ENCODE results near the gene TEAD4.

TEAD4 gene

DNA sequence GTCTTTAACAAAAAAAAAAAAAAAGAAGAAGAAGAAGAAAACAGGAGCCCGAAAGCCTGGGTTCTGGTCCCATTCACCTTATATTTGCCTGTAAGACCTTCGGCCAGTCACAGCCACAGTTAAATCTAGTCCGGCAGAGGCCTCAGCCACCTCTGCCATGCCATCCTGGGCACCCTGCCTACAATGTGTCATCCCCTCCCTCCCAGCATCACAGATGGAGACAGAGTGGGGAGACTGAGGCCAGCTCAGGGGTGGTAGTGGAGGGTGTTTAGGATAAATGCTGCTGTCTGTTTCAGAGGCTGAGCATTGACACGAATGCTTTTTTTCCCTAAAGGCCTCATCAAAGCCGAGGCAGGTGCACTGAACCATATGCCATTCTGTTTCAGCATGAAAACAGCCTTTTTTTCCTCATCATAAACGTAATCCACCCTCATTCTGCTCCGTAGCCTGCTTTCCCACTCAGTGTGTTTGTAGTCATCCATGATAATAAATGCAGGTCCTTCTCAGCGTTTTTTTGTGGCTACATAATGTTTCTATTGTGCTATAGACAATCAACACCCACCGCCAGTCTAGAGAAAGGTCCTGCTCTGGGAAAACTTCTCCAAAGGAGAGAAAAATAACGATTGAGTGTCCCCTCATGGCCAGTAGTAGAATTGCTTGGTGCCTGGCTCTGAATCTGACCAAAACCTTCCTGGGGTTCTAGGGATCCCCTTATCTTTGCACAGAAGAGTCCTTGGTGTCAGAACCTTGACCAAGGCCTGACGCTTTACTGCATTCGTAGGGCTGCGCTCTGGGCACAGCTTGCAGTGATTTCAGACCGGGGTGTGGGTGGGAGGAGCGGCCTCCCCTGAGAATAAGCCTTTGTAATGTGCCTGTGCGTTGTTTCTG lies 76.9 kb downstream of the TEAD4 start:
- H3K36me3 ChIP-seq (replicated peaks) = peaks cover 48% of the 10 kb centered on the region
- in situ Hi-C loops (cut with MboI; ENCODE audit: low sequenced_read_pairs) = no loop called here
- peak; percentile 36 to 49 for DNase-seq (ENCODE audit: low spot score in 2 of 2)
- H3K9me3 ChIP-seq = no peaks in the 10 kb centered on the region
- peaks cover 4% of the 10 kb centered on the region; the same call in 1 of the 2 replicates for H3K4me1 ChIP-seq
- no peak overlapping the region for H3K4me3 ChIP-seq
- H3K27me3 ChIP-seq (ENCODE audit: low read depth) = no peaks in the 10 kb centered on the region

DNA sequence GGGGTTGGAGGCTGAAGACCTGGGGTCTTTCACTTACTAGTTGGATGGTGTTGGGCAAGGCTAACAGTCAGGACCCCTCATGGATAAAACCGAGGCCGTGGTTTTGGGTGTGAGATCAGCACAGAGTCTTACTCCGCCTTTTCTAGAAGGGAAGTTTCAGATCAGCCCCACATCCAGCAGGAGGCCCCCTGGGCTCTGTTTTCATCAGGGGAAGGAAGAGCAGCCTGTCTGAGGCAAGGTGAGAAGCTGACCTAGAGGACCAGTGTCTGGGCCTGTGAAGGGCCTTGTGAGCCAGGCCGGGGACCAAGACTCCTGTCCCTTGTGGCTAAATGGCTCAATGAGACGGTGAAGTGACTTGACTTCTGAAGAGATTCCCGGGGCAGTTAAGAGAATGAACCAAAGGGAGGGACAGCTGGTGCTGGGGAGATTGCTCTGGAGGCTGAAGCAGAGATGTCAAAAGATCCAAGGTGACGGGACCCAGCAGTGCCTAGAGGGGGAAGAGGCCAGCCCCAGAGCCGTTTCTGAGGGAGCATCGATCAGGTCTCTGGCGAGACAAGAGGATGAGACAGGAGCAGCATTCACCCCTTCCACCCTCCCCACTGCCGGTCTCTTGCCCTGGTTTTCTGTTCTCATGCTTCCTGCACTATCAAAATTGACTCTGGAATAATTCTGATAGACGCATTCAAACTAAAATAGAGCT lies 77.9 kb downstream of the TEAD4 start:
- Histone ChIP-seq H3K9me3 (no peaks in the 10 kb centered on the region), H3K27me3 (ENCODE audit: low read depth) (no peaks in the 10 kb centered on the region), H3K4me1 (peaks cover 4% of the 10 kb centered on the region; the same call in 1 of the 2 replicates), H3K36me3 (replicated peaks) (peaks cover 46% of the 10 kb centered on the region), H3K4me3 (no peak overlapping the region)
- in situ Hi-C loops (cut with MboI; ENCODE audit: low sequenced_read_pairs) = no loop called here
- DNase-seq (ENCODE audit: low spot score in 2 of 2) = no peak

DNA sequence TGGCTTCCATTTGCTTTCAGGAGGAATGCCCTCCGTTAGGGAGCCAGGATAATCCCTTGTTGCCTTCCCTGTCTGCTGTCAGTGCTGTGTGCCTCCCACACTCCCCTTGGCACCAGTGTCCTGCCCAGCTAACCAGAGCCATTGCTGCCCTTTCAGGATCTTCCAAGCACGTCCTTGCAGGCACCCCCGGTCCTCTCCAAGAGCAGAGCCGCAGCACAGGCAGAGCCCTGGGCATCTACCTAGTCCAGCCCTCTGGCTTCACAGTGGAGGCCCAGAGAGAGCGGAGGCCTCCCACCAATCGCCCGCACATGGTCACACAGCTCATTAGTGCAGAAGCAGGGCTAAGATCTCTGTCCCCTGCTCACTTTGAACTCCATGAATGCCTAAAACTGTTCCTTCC lies 79.0 kb downstream of the TEAD4 start:
- no peak overlapping the region for H3K4me3 ChIP-seq
- DNase-seq (ENCODE audit: low spot score in 2 of 2) = no peak
- peaks cover 4% of the 10 kb centered on the region; the same call in 1 of the 2 replicates for H3K4me1 ChIP-seq
- no peaks in the 10 kb centered on the region for H3K9me3 ChIP-seq
- H3K36me3 ChIP-seq (replicated peaks) = peaks cover 50% of the 10 kb centered on the region
- no peaks in the 10 kb centered on the region for H3K27me3 ChIP-seq (ENCODE audit: low read depth)
- in situ Hi-C loops (cut with MboI; ENCODE audit: low sequenced_read_pairs) = no loop called here

DNA sequence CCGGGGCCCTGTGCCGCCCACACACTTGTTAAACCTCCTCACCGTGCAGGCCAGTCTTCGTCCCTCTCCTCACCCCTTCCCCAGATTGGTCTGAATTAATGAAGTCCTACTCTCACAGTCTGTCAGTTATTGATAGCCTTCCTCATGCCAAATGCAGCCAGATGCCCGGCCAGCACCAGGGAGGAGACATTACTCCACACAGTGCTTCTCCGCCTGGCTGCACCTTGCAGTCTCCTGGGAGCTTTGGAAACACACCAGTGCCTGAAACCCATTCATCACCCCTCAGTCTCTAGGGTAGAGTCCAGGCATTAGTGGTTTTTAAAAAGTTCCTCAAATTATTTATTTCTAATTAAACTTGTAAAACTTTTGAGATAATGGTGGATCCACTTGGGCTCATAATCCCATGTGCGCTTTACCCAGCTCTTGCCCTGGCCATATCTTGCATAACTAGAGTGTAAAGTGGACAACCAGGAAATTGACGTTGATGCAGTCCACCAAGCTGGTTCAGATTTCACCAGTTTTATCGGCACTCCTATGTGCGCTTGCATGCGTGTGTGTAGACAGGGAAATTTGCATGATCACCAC lies 79.8 kb downstream of the TEAD4 start:
- Histone ChIP-seq H3K4me3 (no peak overlapping the region), H3K4me1 (peaks cover 4% of the 10 kb centered on the region; the same call in 1 of the 2 replicates), H3K36me3 (replicated peaks) (peaks cover 50% of the 10 kb centered on the region), H3K9me3 (no peaks in the 10 kb centered on the region), H3K27me3 (ENCODE audit: low read depth) (no peaks in the 10 kb centered on the region)
- in situ Hi-C loops (cut with MboI; ENCODE audit: low sequenced_read_pairs) = no loop called here
- no peak for DNase-seq (ENCODE audit: low spot score in 2 of 2)

DNA sequence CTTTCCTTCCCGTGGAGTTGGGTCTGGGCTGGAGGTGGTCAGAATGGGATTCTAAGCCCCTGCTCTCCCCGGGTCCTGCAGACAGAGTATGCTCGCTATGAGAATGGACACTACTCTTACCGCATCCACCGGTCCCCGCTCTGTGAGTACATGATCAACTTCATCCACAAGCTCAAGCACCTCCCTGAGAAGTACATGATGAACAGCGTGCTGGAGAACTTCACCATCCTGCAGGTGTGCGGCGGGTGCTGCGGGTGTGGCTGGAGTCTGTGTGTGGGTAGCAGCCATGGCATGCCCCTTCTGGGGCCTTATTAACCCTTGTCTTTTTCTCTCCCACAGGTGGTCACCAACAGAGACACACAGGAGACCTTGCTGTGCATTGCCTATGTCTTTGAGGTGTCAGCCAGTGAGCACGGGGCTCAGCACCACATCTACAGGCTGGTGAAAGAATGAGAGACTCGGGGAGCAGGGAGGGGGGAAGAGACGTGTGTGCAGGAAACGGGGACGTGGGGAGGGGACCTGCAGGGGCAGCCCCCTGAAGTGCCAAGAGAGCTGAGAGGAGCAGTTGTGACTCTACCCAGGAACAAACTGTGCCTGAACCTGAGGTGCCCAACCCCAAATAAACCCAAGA lies 80.9 kb downstream of the TEAD4 start:
- no peak overlapping the region for H3K4me3 ChIP-seq
- in situ Hi-C loops (cut with MboI; ENCODE audit: low sequenced_read_pairs) = no loop called here
- no peaks in the 10 kb centered on the region for H3K9me3 ChIP-seq
- peaks cover 4% of the 10 kb centered on the region; the same call in 1 of the 2 replicates for H3K4me1 ChIP-seq
- no peaks in the 10 kb centered on the region for H3K27me3 ChIP-seq (ENCODE audit: low read depth)
- H3K36me3 ChIP-seq (replicated peaks) = peaks cover 50% of the 10 kb centered on the region
- DNase-seq (ENCODE audit: low spot score in 2 of 2) = no peak

DNA sequence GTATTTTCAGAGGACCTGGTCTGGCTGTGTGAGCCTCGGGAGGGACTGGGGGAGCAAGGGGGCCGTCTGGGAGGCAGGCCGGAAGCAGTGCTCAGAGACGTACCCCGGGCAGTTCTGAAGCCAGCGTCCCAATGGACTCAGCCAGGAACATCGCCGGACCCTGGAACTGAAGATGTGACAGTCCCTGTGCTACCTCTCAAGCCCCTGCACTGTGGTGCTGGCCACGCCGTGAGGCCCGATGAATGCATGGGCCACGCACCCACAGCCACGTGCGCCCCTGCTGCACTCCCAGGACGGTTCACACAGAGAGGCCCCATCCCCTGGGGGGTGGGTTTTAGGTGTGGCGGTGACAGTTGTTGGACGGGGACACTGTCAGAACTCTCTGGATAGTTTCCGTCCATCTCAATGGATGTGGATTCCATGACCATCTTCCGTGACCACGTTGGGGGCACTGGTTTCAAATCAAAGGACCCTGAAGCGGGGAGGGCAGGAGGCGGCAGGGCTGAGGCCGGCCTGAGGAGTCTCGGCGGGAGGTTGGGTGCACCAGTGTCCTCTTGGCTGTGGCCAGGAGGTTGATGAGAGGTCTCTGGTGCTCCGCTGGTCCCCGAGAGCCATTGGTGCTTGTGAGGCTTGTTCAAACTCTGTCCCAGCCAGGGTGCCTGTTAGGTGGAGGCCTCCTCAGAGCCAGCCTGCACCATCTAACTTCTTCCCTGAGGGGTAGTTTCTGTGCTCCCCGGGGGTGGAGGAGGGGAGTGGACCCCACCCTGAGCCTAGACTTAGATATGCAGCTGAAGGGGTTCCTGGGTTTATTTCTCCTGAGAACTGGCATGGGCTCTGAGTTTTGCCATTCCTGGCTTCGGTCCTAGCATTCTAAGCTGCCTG lies 81.7 kb downstream of the TEAD4 start:
- Histone ChIP-seq H3K4me3 (no peak overlapping the region), H3K36me3 (replicated peaks) (peaks cover 50% of the 10 kb centered on the region), H3K27me3 (ENCODE audit: low read depth) (no peaks in the 10 kb centered on the region), H3K9me3 (no peaks in the 10 kb centered on the region), H3K4me1 (peaks cover 2% of the 10 kb centered on the region; the same call in 1 of the 2 replicates)
- in situ Hi-C loops (cut with MboI; ENCODE audit: low sequenced_read_pairs) = no loop called here
- DNase-seq (ENCODE audit: low spot score in 2 of 2) = no peak

DNA sequence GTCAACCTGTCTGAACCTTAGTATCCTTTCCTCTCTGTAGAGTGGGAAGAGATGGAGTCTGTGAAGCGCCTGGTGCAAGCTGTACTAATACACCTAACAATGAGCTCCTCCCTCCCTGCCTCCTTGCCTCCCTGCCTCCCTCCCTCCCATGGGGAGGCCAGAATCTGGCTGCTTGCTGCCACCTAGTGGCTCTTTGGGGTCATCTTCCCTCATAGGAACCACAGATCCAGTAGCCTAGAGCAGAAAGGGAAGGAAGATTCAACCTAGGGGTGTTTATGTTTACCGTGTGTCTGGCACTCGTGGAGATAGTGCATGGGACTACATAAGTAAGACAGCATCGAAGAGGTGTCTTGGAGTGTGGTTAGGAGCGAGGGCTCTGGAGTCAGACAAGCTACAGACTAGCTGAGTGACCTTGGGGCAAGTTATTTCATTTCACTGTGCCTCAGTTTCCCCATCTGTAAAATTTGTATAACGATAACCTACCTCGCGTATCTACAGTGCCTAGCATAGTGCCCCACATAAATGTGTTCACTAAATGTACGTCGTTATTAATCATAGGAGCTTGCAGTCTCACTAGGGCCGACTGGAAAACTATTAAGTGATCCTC lies 82.5 kb downstream of the TEAD4 start:
- Histone ChIP-seq H3K4me1 (no peaks in the 10 kb centered on the region), H3K27me3 (ENCODE audit: low read depth) (no peaks in the 10 kb centered on the region), H3K4me3 (no peak overlapping the region), H3K9me3 (no peaks in the 10 kb centered on the region), H3K36me3 (replicated peaks) (peaks cover 48% of the 10 kb centered on the region)
- in situ Hi-C loops (cut with MboI; ENCODE audit: low sequenced_read_pairs) = no loop called here
- DNase-seq (ENCODE audit: low spot score in 2 of 2) = peak; percentile 65 to 83

DNA sequence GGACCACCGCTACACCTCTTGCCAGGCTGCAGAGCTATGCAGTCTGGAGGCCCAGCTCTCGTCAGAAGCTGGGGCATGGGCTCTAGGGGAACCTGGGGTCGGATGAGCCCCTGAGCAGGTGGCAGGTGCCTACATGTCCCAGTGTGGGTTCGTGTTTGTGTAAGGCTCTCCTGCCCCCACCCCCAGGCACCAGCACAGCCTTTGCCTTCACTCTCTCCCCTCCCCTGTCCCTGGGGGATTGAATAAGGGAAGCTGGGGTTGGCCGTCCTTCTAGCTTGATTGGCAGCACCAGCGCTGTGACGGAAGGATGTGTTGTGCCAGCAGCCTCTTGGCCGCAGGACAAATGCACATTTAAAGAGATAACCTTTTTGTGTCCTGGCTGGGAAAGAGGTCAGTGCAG lies 83.2 kb downstream of the TEAD4 start:
- Histone ChIP-seq H3K4me3 (no peak overlapping the region), H3K27me3 (ENCODE audit: low read depth) (no peaks in the 10 kb centered on the region), H3K36me3 (replicated peaks) (peaks cover 45% of the 10 kb centered on the region), H3K9me3 (no peaks in the 10 kb centered on the region), H3K4me1 (no peaks in the 10 kb centered on the region)
- DNase-seq (ENCODE audit: low spot score in 2 of 2) = no peak
- in situ Hi-C loops (cut with MboI; ENCODE audit: low sequenced_read_pairs) = no loop called here

DNA sequence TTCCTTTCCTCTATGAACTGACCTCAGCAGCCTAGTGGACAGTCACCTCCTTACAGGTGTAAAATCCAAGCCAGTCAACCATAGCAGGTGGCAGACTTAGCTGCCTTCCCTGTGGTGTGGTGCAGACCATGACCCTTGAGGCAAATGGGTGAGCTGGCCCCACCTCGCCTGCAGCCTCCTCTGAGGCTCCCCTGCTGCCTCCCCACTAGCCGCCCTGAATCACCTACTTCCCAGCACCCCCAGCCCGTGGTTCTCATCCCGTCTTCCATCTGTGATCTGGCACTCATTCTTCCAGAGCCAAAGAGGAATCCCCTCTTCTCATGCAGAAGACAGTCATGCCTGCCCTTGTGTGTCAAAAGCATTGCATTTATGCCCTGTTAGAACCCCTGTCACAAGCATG lies 83.6 kb downstream of the TEAD4 start:
- Histone ChIP-seq H3K9me3 (no peaks in the 10 kb centered on the region), H3K4me3 (no peak overlapping the region), H3K27me3 (ENCODE audit: low read depth) (no peaks in the 10 kb centered on the region), H3K36me3 (replicated peaks) (peaks cover 40% of the 10 kb centered on the region), H3K4me1 (no peaks in the 10 kb centered on the region)
- in situ Hi-C loops (cut with MboI; ENCODE audit: low sequenced_read_pairs) = no loop called here
- DNase-seq (ENCODE audit: low spot score in 2 of 2) = no peak

DNA sequence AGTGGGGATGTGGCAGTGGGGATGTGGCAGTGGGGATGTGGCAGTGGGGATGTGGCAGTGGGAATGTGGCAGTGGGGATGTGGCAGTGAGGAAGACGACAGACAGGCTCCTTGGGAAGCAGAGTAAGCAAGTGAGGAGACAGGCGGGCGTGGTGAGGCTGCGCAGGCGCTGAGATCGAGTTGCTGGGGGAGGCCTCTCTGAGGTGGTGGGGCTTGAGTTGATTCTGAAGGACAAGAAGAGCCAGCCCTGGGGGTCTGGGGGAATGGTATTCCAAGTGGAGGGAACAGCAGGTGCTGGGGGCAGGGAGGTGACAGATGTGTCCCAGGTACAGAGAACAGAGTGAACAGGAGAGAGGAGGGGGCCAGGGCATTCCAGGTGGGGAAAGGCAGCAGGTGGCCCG lies 84.2 kb downstream of the TEAD4 start:
- DNase-seq (ENCODE audit: low spot score in 2 of 2) = no peak
- Histone ChIP-seq H3K4me1 (no peaks in the 10 kb centered on the region), H3K4me3 (no peak overlapping the region), H3K36me3 (replicated peaks) (peaks cover 35% of the 10 kb centered on the region), H3K9me3 (no peaks in the 10 kb centered on the region), H3K27me3 (ENCODE audit: low read depth) (no peaks in the 10 kb centered on the region)
- in situ Hi-C loops (cut with MboI; ENCODE audit: low sequenced_read_pairs) = no loop called here

DNA sequence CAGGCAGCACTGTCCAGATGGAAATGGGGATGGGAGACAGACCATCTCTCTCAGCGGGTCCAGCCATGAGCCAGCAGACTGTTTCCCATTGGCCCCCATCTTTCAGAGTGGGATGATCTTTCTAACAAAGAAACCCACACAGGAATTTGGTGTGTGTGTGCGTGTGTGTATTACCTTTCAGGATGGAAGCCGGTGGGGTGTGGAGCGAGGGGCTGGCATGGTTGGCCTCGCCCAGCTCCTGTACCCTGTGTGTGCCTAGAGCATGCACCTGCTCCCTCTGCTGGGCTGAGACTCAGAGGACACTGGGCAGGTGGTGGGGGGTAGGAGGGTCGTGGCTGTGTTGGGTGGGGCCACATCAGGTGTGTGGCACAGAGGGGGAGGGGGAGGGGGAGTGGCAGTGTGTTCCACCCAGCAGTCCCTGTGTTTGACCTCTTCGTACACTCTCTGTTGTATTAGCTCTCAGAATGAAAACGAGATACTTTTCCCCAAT lies 85.0 kb downstream of the TEAD4 start:
- H3K4me3 ChIP-seq = no peak overlapping the region
- peaks cover 28% of the 10 kb centered on the region for H3K36me3 ChIP-seq (replicated peaks)
- DNase-seq (ENCODE audit: low spot score in 2 of 2) = no peak
- no peaks in the 10 kb centered on the region for H3K27me3 ChIP-seq (ENCODE audit: low read depth)
- in situ Hi-C loops (cut with MboI; ENCODE audit: low sequenced_read_pairs) = no loop called here
- no peaks in the 10 kb centered on the region for H3K9me3 ChIP-seq
- H3K4me1 ChIP-seq = no peaks in the 10 kb centered on the region

DNA sequence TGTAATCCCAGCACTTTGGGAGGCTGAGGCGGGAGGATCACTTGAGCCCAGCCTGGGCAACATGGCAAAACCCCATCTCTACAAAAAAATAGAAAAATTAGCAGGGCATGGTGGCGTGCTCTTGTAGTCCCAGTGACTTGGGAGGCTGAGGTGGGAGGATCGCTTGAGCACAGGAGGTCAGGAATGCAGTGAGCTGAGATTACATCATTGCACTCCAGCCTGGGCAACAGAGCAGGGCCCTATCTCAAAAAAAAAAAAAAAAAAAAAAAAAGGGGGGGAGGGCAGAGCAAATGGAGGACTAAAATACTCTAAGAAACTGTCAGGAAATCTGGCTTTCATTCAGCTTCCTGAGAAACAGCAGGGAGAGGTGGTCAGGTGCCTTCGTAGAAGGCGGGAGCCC lies 86.3 kb downstream of the TEAD4 start:
- peaks cover 6% of the 10 kb centered on the region; the same call in 1 of the 2 replicates for H3K27me3 ChIP-seq (ENCODE audit: low read depth)
- peaks cover 18% of the 10 kb centered on the region for H3K36me3 ChIP-seq (replicated peaks)
- no peaks in the 10 kb centered on the region for H3K9me3 ChIP-seq
- DNase-seq (ENCODE audit: low spot score in 2 of 2) = no peak
- H3K4me3 ChIP-seq = no peak overlapping the region
- in situ Hi-C loops (cut with MboI; ENCODE audit: low sequenced_read_pairs) = no loop called here
- no peaks in the 10 kb centered on the region for H3K4me1 ChIP-seq
